OCI-LY3 (cell line): ENCODE measurements around the gene SH3BP2.

Experiments used
- CTCF ChIP-seq: fragments of 200-600, 300-600 bp; sonication (generic); IDR thresholded peaks from 2 replicates; pipeline ENCODE4 v1.5.1; 2014; ENCODE audit warnings: antibody characterized with exemption, low read length, low read depth
- EZH2phosphoT487 ChIP-seq: fragments of 200-600 bp; shearing (Covaris generic); IDR thresholded peaks from 2 replicates; pipeline ENCODE4 v1.6.1; 2018; ENCODE audit warnings: antibody characterized with exemption, mixed run types, low read depth

GRCh38 chr4:2809610-2810180 is 16.8 kb downstream of the SH3BP2 start:
- no peak for TF ChIP-seq CTCF
- no peak for TF ChIP-seq EZH2phosphoT487
